Stimulated activated CD8-positive, alpha-beta memory T cell treated with anti-CD3 and anti-CD28 coated beads, Interleukin-12 subunit alpha, Interleukin-12 subunit beta, amount 100 ng/mL, for 4 hours (primary cell): ENCODE results near the gene PARD3.

Experiments
- DNase-seq: peaks from one replicate; pipeline ENCODE4 v3.0.0-alpha.2; 2020; ENCODE audit warnings: low read depth

PARD3 gene

GRCh38 chr10:34689053-34689452 is 126.0 kb downstream of the PARD3 start:
- DNase-seq = no peak

DNA sequence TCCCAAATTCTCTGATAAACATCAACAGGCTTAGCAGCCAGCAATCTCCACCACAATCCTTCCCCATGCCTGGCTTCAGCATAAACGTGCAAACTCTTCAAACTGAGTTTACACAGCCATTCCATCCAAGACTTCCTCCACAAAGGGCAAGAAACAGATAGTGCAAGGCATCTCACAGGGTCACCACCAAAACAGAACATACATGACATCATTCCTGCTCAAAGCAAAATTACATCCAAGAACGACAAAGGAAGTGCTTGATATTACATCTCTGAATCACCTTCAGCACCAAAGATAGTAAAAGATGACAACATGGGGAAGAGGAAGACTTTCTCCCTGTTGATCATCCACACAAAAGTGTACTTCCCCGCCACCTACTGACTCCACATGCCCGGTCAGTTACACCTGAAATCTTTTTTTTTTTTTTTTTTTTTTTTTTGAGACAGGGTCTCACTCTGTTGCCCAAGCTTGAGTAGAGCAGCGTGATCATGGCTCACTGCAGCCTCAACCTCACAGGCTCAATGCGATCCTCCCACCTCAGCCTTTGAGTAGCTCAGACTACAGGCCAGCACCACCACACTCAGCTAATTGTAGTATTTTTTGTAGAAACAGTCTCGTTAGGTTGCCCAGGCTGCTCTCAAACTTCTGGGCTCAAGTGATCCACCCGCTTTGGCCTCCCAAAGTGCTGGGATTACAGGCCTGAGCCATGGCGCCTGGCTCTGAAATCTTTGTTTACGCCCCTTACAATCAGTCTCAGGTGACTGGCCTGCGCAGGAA is 127.5 kb downstream of the PARD3 start:
- DNase-seq = no peak

DNA sequence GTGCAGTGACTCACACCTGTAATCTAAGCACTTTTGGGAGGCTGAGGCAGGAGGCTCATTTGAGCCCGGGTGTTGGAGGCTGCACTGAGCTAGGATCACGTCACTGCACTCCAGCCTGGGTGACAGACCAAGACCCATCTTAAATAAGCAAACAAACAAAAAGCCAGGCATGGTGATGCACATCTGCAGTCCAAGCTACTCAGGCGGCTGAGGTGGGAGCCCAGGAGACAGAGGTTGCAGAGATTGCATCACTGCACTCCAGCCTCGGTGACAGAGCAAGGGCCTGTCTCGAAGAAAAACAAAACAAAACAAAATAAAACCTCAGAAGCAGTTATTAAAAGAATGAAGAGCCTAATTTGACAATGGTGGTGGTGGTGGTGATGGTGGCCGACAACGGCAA is 132.5 kb downstream of the PARD3 start:
- DNase-seq = no peak

DNA sequence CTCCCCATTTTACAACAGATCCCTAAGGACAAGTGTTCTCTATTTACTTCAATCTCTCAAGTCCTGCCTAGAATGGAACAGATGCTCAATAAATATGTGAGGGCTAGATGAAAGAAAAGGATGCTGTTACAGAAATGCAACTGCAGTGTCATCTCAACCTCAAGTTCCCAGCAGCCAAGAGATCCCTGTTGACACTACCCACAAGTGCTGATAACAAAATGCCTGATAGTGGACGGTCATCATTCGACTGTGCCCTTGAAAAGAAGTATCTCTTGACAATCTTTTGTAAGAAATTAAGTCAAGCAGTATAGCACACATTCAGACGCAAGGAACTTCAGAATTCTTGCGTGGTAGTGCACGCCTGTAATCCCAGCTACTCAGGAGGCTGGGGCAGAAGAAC is 133.2 kb downstream of the PARD3 start:
- DNase-seq = no peak

GRCh38 chr10:34679177-34679576 is 135.9 kb downstream of the PARD3 start:
- no peak for DNase-seq

- no peak for DNase-seq
These were observed 137.5 kb downstream of the PARD3 start for GRCh38 chr10:34677591-34677990.

GRCh38 chr10:34677132-34677531 is 138.0 kb downstream of the PARD3 start:
- no peak for DNase-seq

DNA sequence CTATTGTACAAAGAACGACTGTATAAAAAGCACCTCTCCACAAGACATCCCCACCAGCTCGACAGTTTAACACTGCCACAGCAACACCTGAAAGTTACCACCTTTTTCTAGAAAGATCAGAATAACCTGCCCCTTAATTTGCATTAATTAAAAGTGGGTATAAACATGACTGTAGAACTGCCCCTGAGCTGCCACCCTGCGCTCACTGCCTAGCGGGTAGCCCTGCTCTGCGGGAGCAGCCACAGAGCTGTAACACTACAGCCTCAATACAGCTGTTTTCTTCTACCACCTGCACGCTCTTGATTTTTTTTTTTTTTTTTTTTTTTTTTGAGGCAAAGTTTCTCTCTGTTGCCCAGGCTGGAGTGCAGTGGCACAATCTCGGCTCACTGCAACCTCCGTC is 140.9 kb downstream of the PARD3 start:
- no peak for DNase-seq

DNA sequence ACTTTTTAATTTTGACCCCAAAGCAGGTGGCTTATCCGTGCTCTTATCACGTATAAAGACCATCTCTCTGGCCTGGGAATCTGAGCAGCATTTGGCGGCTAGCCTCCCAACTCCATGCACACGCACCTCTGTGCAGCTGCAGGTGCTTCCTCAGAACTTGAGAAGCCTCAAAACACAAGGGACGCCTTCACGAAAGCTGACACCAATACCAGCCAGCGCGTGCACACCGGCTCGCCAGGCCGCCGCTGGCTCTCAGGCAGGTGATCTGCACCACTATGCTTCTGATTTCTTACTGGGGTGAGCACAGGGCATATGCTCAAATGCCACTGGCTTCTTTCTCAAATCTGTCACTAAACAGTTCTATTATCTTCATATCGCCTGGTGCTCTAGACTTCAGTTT is 145.0 kb downstream of the PARD3 start:
- no peak for DNase-seq

DNA sequence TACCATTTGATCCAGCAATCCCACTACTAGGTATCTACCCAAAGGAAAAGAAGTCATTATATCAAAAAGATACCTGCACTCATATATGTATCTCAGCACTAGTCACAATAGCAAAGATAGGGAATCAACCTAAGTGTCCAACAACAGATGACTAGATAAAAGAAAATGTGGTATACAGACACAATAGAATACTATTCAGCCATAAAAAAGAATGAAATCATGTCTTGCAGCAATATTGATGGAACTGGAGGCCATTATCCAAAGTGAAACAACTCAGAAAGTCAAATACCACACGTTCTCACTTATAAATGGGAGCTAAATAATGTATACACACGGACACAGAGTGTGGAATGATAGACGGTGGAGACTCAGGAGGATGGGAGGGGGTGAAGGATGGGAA is 146.0 kb downstream of the PARD3 start:
- no peak for DNase-seq

DNA sequence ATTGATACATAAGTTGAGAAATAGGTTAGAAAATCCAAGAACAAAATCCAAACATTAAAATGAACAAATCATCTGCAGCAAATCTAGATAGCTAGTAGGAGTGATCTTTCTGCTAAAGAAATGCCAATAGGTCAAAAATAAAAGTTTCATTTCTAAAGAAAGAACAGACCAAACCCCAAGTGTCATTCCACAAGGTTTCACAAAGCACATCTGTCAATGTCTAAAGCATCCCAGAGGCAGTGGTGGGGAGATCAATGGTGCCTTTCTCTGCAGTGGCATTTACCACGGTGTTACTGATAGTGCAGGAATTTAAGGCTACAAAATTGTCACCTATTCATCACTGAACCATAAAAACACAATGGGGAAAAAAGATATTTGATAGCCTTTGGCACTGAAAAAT is 147.9 kb downstream of the PARD3 start:
- DNase-seq = no peak

DNA sequence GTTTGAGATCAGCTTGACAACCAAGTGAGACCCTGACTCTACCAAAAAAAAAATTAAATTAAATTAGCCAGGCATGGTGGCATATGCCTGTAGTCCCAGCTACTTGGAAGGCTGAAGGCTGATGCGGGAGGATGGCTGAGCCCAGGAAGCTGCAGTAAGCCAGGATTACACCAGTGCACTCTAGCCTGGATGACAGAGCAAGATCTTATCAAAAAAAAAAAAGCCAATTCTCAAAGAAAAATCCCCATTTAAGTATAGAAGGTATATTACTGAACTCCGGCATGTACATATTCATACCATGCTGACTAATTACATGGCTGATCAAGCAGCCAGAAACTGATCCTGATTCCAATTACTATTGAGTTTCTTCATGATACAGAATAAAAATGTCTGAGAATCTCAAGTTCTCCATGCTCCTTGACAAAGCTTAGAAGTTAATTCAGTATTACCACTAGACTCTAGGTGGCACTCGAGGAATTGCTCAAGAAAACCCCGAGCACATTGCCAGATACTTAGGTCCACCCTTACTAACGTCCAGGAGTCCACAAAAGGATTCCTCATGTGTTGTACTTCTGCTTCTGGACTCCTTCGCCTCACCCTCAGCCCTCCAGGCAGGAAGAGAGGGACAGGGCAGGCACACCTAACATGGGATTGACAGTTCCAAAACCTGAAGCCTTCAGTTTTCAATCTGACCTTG is 148.9 kb downstream of the PARD3 start:
- DNase-seq = no peak

DNA sequence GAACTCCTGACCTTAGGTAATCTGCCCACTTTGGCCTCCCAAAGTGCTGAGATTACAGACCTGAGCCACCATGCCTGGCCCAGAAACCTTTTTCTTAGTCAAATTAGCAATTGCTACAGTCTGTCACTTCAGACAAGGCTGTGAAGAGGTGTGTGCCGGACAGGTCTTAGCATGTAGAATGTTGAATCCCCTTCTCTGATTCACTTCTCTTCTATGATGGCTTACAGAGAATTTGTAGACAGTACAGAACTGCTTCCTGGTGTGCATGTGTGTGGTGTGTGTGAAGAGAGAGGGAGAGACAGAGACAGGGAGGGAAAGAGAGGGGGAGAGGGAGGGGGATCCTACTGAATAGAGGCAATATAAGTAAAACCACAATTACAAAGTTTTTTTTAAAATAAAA is 150.4 kb downstream of the PARD3 start:
- no peak for DNase-seq

- no peak for DNase-seq
These were observed 153.5 kb downstream of the PARD3 start for GRCh38 chr10:34661580-34661979.

GRCh38 chr10:34658934-34659333 is 156.2 kb downstream of the PARD3 start:
- DNase-seq = no peak

DNA sequence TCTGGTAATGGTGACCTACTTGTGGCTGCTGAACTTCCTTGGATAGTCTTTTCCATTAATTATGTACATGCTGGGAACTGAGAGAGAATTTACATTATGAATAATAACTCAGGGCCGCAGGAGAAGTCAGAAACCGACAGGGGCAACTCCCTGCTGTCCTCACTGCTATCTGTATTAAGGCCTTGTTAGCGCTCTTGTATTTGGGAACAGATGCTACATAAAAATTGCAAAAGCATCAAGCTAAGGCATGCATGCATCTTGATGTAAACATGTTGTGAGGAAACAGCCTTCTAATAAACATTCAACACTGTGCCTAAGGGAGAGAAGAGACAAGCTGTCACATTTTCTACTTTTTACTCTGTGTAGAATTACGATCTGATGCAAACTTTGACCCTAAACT is 158.4 kb downstream of the PARD3 start:
- DNase-seq = no peak

DNA sequence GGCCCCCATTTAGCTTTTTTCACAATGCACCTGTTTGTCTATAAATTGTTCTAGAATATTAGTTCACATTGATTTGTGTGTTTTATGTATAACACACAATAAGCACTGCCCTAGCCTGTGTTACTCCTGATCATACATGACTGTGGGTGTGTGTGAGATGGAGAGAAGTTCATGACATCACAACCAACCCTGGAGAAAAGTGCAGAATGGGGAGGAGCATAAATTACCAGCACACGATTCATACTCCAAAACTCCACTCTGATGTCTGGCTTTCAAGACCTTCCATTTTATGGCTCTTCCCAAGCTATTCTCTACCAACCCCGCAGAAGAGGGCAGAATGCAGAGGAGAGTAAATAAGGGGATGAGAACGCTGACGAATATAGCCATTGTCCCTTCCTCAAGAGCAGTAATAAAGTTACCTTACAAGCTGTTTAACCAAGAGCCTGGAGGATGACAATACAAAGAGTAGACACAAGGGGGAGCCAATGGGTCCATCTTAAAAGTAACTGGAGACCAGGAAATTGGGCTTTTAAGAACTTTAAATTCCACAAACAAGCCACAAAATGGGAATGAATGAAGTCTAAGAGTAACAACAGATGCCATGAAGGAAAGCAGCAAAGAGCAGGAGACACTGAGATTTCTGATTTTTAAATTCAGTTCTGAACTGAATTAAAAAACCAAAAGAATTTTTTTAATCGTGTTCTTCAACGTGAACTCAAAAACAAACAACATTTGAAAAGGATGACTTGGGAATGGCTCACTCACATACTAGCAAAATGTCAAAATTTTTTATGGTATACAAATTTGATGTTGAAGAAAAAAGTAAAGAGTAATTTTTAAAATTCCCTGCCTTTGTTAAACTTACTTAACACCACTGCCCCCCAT is 159.6 kb downstream of the PARD3 start:
- DNase-seq = no peak

DNA sequence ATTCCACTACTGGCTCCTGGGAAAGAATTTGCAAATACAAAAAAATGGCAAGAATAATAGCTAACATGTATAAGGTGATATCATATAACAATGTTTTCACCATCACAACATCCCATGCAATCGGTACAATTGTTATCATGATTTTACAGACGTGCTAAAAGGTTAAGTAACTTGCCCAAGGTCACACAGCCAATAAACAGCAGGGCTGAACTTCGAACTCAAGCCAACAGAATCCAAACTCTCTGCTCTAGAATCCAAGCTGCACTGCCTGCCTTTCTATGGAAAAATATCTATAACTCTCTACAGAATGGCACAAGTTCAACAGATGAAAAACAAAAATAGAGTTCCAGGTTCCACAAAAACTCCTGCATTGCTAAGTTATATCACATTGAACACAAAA is 160.9 kb downstream of the PARD3 start:
- DNase-seq = no peak

DNA sequence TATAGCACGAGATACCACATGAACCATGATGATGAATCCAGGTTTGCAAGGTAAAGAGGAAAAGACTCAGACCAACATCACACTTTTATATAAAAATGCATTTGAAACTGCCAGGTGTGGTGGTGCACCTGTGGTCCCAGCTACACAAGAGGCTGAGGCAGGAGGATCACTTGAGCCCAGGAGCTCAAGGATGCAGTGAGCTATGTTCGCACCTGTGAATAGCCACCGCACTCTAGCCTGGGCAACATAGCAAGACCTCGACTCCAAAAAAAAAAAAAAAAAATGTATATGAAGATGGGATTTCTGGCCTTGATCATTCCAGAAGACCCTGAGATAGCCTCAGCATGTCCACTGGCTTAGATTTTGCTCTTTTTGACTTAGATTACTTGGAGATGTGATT is 161.6 kb downstream of the PARD3 start:
- DNase-seq = no peak

DNA sequence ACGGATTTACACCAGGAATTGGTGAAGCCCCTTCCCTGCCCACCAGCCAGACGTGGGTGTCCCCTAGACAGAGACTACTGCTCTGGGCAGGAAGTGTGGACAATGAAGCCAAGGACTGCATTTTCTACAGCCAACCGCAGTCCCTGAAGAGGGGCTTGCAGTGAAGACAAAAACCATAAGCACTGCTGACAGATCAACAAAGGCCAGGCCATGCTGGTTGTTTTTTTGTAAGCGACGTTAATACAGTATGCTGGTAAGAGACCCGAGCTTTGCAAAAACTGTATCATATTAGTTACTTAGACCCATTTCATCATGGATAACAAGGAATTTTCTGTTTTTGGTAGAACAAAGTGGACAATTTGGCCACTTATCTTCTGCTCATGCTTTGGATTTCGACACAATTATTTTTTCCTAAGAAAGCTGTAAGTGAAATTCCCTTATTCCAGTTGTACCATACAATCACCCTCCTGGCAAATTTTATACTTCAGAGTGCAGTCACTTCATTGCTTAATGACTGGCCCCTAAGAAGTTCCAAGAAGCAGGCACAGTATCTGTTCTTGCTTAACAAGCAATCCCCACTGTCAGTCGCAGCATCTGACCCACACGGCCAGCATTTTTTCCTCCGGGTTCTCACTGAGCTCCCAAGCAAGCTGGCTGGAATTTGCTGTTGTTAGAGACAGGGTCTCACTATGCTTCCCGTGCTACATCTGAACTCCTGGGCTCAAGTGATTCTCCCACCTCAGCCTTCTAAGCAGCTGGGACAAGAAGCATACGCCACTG is 163.5 kb downstream of the PARD3 start:
- DNase-seq = no peak

GRCh38 chr10:34650156-34650555 is 164.9 kb downstream of the PARD3 start:
- no peak for DNase-seq

- DNase-seq = no peak
These were observed 165.7 kb downstream of the PARD3 start for GRCh38 chr10:34649385-34649784.
